Adrenal gland (tissue), 5 donors: Measurements from ENCODE around the gene C1orf50.

Source experiments
- POLR2A ChIP-seq, 2 donors: fragments of 450-650 bp; IDR thresholded peaks; one replicate each; pipeline ENCODE4 v1.6.1; 2017; ENCODE audit warnings: antibody characterized with exemption in 2 of 2, mild to moderate bottlenecking in 2 of 2, moderate library complexity in 1 of 2
- TF ChIP-seq, protein P1 (sequence below), 6 experiments: fragments of 450-650 bp in 4 of 6; fragments of 200-600 bp in 2 of 6; sonication (generic) in 1 of 6; IDR thresholded peaks; 1 replicate in 5 of 6; 2 replicates in 1 of 6; pipeline versions ENCODE4 v1.5.1 to v1.8.0; 2016 to 2021; ENCODE audit warnings: antibody characterized with exemption in 6 of 6, mild to moderate bottlenecking in 2 of 6, moderate library complexity in 1 of 6
- donor health status: DM: no; HTN: no; CAD: no.

DNA sequence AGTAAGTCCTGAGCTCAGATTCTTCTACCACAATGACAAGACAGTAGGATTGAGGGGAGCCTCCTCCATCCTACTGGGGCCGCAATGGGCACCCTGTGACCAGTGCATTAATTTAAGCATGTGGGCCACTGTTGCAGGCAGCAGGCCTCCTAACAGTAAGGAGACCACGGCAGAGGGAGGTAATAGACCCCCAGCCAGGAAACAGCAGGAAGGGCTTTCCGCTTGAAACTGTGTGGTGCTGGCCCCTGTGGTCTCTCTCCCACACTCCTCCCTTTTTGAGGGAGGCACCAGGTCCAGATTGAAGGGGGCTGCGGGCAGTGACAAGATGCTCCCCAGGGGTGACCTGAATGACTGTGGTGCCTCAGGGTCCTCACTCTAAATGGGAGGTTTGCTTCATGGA is 25.3 kb upstream of the C1orf50 start:
- TF ChIP-seq, protein P1, sequence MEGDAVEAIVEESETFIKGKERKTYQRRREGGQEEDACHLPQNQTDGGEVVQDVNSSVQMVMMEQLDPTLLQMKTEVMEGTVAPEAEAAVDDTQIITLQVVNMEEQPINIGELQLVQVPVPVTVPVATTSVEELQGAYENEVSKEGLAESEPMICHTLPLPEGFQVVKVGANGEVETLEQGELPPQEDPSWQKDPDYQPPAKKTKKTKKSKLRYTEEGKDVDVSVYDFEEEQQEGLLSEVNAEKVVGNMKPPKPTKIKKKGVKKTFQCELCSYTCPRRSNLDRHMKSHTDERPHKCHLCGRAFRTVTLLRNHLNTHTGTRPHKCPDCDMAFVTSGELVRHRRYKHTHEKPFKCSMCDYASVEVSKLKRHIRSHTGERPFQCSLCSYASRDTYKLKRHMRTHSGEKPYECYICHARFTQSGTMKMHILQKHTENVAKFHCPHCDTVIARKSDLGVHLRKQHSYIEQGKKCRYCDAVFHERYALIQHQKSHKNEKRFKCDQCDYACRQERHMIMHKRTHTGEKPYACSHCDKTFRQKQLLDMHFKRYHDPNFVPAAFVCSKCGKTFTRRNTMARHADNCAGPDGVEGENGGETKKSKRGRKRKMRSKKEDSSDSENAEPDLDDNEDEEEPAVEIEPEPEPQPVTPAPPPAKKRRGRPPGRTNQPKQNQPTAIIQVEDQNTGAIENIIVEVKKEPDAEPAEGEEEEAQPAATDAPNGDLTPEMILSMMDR (IDR thresholded peaks at IDR 0.05): no peak
- no peak for TF ChIP-seq POLR2A (IDR thresholded peaks at IDR 0.05)
